ENCODE measurements around the gene FIGLA.

The FIGLA gene

GRCh38 chr2:70790136-70790828, at the start of gene FIGLA:
TSS of gene FIGLA (minus strand) at chr2:70790643. CDS start at chr2:70790638, 5 bp downstream.
- Histone ChIP-seq H3K36me3 (ENCODE audit: insufficient read depth, low read length) (no peaks in the 10 kb centered on the region), H3K4me3 (ENCODE audit: low read length) (peak within 1 kb of the TSS; percentile 25), H3K4me1 (ENCODE audit: insufficient read depth, low read length) (peaks cover 8% of the 10 kb centered on the region), H3K27me3 (ENCODE audit: insufficient read depth, low read length) (peaks cover 68% of the 10 kb centered on the region), H3K9me3 (ENCODE audit: low read length) (peaks cover 3% of the 10 kb centered on the region), H2AFZ (ENCODE audit: low read depth, low read length) (peak within 1 kb of the TSS; percentile 65)

GRCh38 chr2:70837980-70838925, 47.8 kb upstream of the FIGLA start:
- peaks cover 10% of the 10 kb centered on the region for H3K27me3 ChIP-seq (ENCODE audit: insufficient read depth, low read length)

GRCh38 chr2:70835643-70836042, 45.2 kb upstream of the FIGLA start, which contains the start of gene CD207:
TSS of gene CD207 (minus strand) at chr2:70835816. CDS start at chr2:70835776, 40 bp downstream.
- Histone ChIP-seq H3K36me3 (ENCODE audit: insufficient read depth, low read length) (no peaks in the 10 kb centered on the region), H3K4me3 (ENCODE audit: low read length) (no peak within 1 kb of the TSS), H2AFZ (ENCODE audit: low read depth, low read length) (no peak within 1 kb of the TSS), H3K9me3 (ENCODE audit: low read length) (no peaks in the 10 kb centered on the region), H3K4me1 (ENCODE audit: insufficient read depth, low read length) (no peaks in the 10 kb centered on the region), H3K27me3 (ENCODE audit: insufficient read depth, low read length) (peaks cover 14% of the 10 kb centered on the region)

More at GRCh38 chr2:70837980-70838925, 47.8 kb upstream of the FIGLA start:
- H3K36me3 ChIP-seq (ENCODE audit: insufficient read depth, low read length): no peaks in the 10 kb centered on the region
- H3K9me3 ChIP-seq (ENCODE audit: low read length): no peaks in the 10 kb centered on the region
- H2AFZ ChIP-seq (ENCODE audit: low read depth, low read length): no peak overlapping the region
- H3K4me1 ChIP-seq (ENCODE audit: insufficient read depth, low read length): no peaks in the 10 kb centered on the region
- H3K4me3 ChIP-seq (ENCODE audit: low read length): no peak overlapping the region

GRCh38 chr2:70834881-70835280, 44.4 kb upstream of the FIGLA start:
- no peaks in the 10 kb centered on the region for H3K36me3 ChIP-seq (ENCODE audit: insufficient read depth, low read length)
- no peak overlapping the region for H2AFZ ChIP-seq (ENCODE audit: low read depth, low read length)
- no peaks in the 10 kb centered on the region for H3K9me3 ChIP-seq (ENCODE audit: low read length)
- H3K27me3 ChIP-seq (ENCODE audit: insufficient read depth, low read length): peaks cover 19% of the 10 kb centered on the region
- no peaks in the 10 kb centered on the region for H3K4me1 ChIP-seq (ENCODE audit: insufficient read depth, low read length)
- H3K4me3 ChIP-seq (ENCODE audit: low read length): no peak overlapping the region

- Histone ChIP-seq H3K9me3 (ENCODE audit: low read length) (no peaks in the 10 kb centered on the region), H3K27me3 (ENCODE audit: insufficient read depth, low read length) (peaks cover 18% of the 10 kb centered on the region), H3K36me3 (ENCODE audit: insufficient read depth, low read length) (no peaks in the 10 kb centered on the region), H3K4me1 (ENCODE audit: insufficient read depth, low read length) (no peaks in the 10 kb centered on the region), H3K4me3 (ENCODE audit: low read length) (no peak overlapping the region), H2AFZ (ENCODE audit: low read depth, low read length) (no peak overlapping the region)
These were observed 43.7 kb upstream of the FIGLA start for GRCh38 chr2:70834106-70834505.

GRCh38 chr2:70833246-70833645, 42.8 kb upstream of the FIGLA start:
- no peaks in the 10 kb centered on the region for H3K9me3 ChIP-seq (ENCODE audit: low read length)
- peaks cover 15% of the 10 kb centered on the region for H3K27me3 ChIP-seq (ENCODE audit: insufficient read depth, low read length)
- H3K36me3 ChIP-seq (ENCODE audit: insufficient read depth, low read length): no peaks in the 10 kb centered on the region

GRCh38 chr2:70832386-70832785, 41.9 kb upstream of the FIGLA start:
- no peaks in the 10 kb centered on the region for H3K9me3 ChIP-seq (ENCODE audit: low read length)
- H3K4me3 ChIP-seq (ENCODE audit: low read length): no peak overlapping the region
- peaks cover 19% of the 10 kb centered on the region for H3K27me3 ChIP-seq (ENCODE audit: insufficient read depth, low read length)
- no peaks in the 10 kb centered on the region for H3K36me3 ChIP-seq (ENCODE audit: insufficient read depth, low read length)
- no peaks in the 10 kb centered on the region for H3K4me1 ChIP-seq (ENCODE audit: insufficient read depth, low read length)
- H2AFZ ChIP-seq (ENCODE audit: low read depth, low read length): no peak overlapping the region

More at GRCh38 chr2:70833246-70833645, 42.8 kb upstream of the FIGLA start:
- Histone ChIP-seq H3K4me3 (ENCODE audit: low read length) (no peak overlapping the region), H2AFZ (ENCODE audit: low read depth, low read length) (no peak overlapping the region), H3K4me1 (ENCODE audit: insufficient read depth, low read length) (no peaks in the 10 kb centered on the region)

- H3K9me3 ChIP-seq (ENCODE audit: low read length): no peaks in the 10 kb centered on the region
- no peak overlapping the region for H2AFZ ChIP-seq (ENCODE audit: low read depth, low read length)
- peaks cover 15% of the 10 kb centered on the region for H3K27me3 ChIP-seq (ENCODE audit: insufficient read depth, low read length)
- no peaks in the 10 kb centered on the region for H3K36me3 ChIP-seq (ENCODE audit: insufficient read depth, low read length)
- H3K4me1 ChIP-seq (ENCODE audit: insufficient read depth, low read length): no peaks in the 10 kb centered on the region
- no peak overlapping the region for H3K4me3 ChIP-seq (ENCODE audit: low read length)
These were observed 41.4 kb upstream of the FIGLA start for GRCh38 chr2:70831861-70832260.

- Histone ChIP-seq H3K4me1 (ENCODE audit: insufficient read depth, low read length) (no peaks in the 10 kb centered on the region), H3K36me3 (ENCODE audit: insufficient read depth, low read length) (no peaks in the 10 kb centered on the region), H3K27me3 (ENCODE audit: insufficient read depth, low read length) (peaks cover 12% of the 10 kb centered on the region), H2AFZ (ENCODE audit: low read depth, low read length) (no peak overlapping the region), H3K9me3 (ENCODE audit: low read length) (no peaks in the 10 kb centered on the region), H3K4me3 (ENCODE audit: low read length) (no peak overlapping the region)
These were observed 39.9 kb upstream of the FIGLA start for GRCh38 chr2:70830366-70830765.

GRCh38 chr2:70829916-70830315, 39.5 kb upstream of the FIGLA start:
- H2AFZ ChIP-seq (ENCODE audit: low read depth, low read length): no peak overlapping the region

GRCh38 chr2:70828914-70829824, 38.7 kb upstream of the FIGLA start:
- H2AFZ ChIP-seq (ENCODE audit: low read depth, low read length): no peak overlapping the region
- no peaks in the 10 kb centered on the region for H3K4me1 ChIP-seq (ENCODE audit: insufficient read depth, low read length)
- H3K4me3 ChIP-seq (ENCODE audit: low read length): no peak overlapping the region
- no peaks in the 10 kb centered on the region for H3K36me3 ChIP-seq (ENCODE audit: insufficient read depth, low read length)
- peaks cover 12% of the 10 kb centered on the region for H3K27me3 ChIP-seq (ENCODE audit: insufficient read depth, low read length)
- H3K9me3 ChIP-seq (ENCODE audit: low read length): no peaks in the 10 kb centered on the region

More at GRCh38 chr2:70829916-70830315, 39.5 kb upstream of the FIGLA start:
- H3K4me1 ChIP-seq (ENCODE audit: insufficient read depth, low read length): no peaks in the 10 kb centered on the region
- H3K27me3 ChIP-seq (ENCODE audit: insufficient read depth, low read length): peaks cover 12% of the 10 kb centered on the region
- no peaks in the 10 kb centered on the region for H3K36me3 ChIP-seq (ENCODE audit: insufficient read depth, low read length)
- H3K4me3 ChIP-seq (ENCODE audit: low read length): no peak overlapping the region
- H3K9me3 ChIP-seq (ENCODE audit: low read length): no peaks in the 10 kb centered on the region

GRCh38 chr2:70828115-70828514, 37.7 kb upstream of the FIGLA start:
- H3K9me3 ChIP-seq (ENCODE audit: low read length): no peaks in the 10 kb centered on the region
- peaks cover 15% of the 10 kb centered on the region for H3K27me3 ChIP-seq (ENCODE audit: insufficient read depth, low read length)
- no peaks in the 10 kb centered on the region for H3K36me3 ChIP-seq (ENCODE audit: insufficient read depth, low read length)
- H3K4me1 ChIP-seq (ENCODE audit: insufficient read depth, low read length): no peaks in the 10 kb centered on the region
- no peak overlapping the region for H3K4me3 ChIP-seq (ENCODE audit: low read length)
- H2AFZ ChIP-seq (ENCODE audit: low read depth, low read length): no peak overlapping the region

All from neuron (in vitro differentiated cells).